HG03442 (cell line): Measurements from ENCODE around the gene MYO1F.

Experiments used
- ATAC-seq: cut with Tn5 transposase; IDR thresholded peaks from one replicate; pipeline ENCODE4 v1.9.1; 2021; ENCODE audit warnings: mild to moderate bottlenecking, moderate library complexity; ENCODE audit not compliant: unreplicated experiment

MYO1F gene

GRCh38 chr19:8499048-8499833 is 78.0 kb downstream of the MYO1F start:
- no peak for ATAC-seq

GRCh38 chr19:8498295-8498694 is 78.9 kb downstream of the MYO1F start:
- ATAC-seq, result no peak

- no peak for ATAC-seq
Measured at GRCh38 chr19:8494158-8494557, 83.1 kb downstream of the MYO1F start.

- ATAC-seq, result no peak
Measured at GRCh38 chr19:8491574-8491973, 85.7 kb downstream of the MYO1F start.

- no peak for ATAC-seq
Measured at GRCh38 chr19:8490873-8491272, 86.4 kb downstream of the MYO1F start.

- ATAC-seq, result no peak
Measured at GRCh38 chr19:8490395-8490760, 86.9 kb downstream of the MYO1F start.

GRCh38 chr19:8489561-8490394 is 87.5 kb downstream of the MYO1F start:
- no peak for ATAC-seq

GRCh38 chr19:8488365-8488764 is 88.9 kb downstream of the MYO1F start:
- ATAC-seq, result no peak

- no peak for ATAC-seq
Measured at GRCh38 chr19:8487137-8487851, 89.9 kb downstream of the MYO1F start.

- ATAC-seq, result no peak
Measured at GRCh38 chr19:8486661-8487136, 90.5 kb downstream of the MYO1F start.

GRCh38 chr19:8485561-8486371 is 91.5 kb downstream of the MYO1F start:
- ATAC-seq, result no peak

- ATAC-seq, result no peak
Measured at GRCh38 chr19:8484331-8484894, 92.8 kb downstream of the MYO1F start.

- no peak for ATAC-seq
Measured at GRCh38 chr19:8483165-8483564, 94.1 kb downstream of the MYO1F start.

GRCh38 chr19:8482696-8483095 is 94.5 kb downstream of the MYO1F start:
- no peak for ATAC-seq

GRCh38 chr19:8481616-8482015 is 95.6 kb downstream of the MYO1F start:
- ATAC-seq, result no peak

- ATAC-seq, result no peak
Measured at GRCh38 chr19:8481201-8481600, 96.0 kb downstream of the MYO1F start.

GRCh38 chr19:8478598-8478997 is 98.6 kb downstream of the MYO1F start:
- ATAC-seq, result no peak

GRCh38 chr19:8477889-8478288 is 99.4 kb downstream of the MYO1F start:
- ATAC-seq, result no peak

GRCh38 chr19:8476524-8476923 is 100.7 kb downstream of the MYO1F start:
- no peak for ATAC-seq

- no peak for ATAC-seq
Measured at GRCh38 chr19:8475005-8475404, 102.2 kb downstream of the MYO1F start.
